HepG2 (cell line): ENCODE results near the gene EMC9. TPM values are rescaled to one million over a fixed set of nuclear protein-coding genes. Genes with fewer than 3 reads are reported as not detected.

Experiments
- AGO1 ChIP-seq: fragments of 200-400 bp; formaldehyde crosslinking; IDR thresholded peaks from 2 replicates; pipeline ENCODE4 v1.6.1; 2017; ENCODE audit warnings: mild to moderate bottlenecking, low read depth, low read length, moderate library complexity; ENCODE audit not compliant: poor library complexity, severe bottlenecking
- BORCS8-MEF2B ChIP-seq: sonication (generic); formaldehyde crosslinking; IDR thresholded peaks from 2 replicates; pipeline ENCODE4 v1.8.0; 2022; ENCODE audit warnings: mild to moderate bottlenecking, missing genetic modification reagents
- CERS6 ChIP-seq: sonication (generic); formaldehyde crosslinking; IDR thresholded peaks from 2 replicates; pipeline ENCODE4 v1.5.0; 2020; ENCODE audit warnings: missing genetic modification reagents
- EEA1 ChIP-seq: sonication (generic); formaldehyde crosslinking; IDR thresholded peaks from 2 replicates; pipeline ENCODE4 v1.5.1; 2020; ENCODE audit warnings: mild to moderate bottlenecking, missing genetic modification reagents, borderline replicate concordance
- ETV6 ChIP-seq: sonication (generic); formaldehyde crosslinking; conservative IDR thresholded peaks from 2 replicates; pipeline ENCODE4 v1.4.0; 2020; ENCODE audit warnings: missing genetic modification reagents
- GMEB2 ChIP-seq: IDR thresholded peaks from 2 replicates; pipeline ENCODE4 v1.6.1; 2016; ENCODE audit warnings: missing biosample characterization, missing genetic modification reagents, low read depth
- KDM1A ChIP-seq: IDR thresholded peaks from 2 replicates; pipeline ENCODE4 v1.6.1; 2016; ENCODE audit warnings: missing compliant biosample characterization
- KDM6A ChIP-seq: IDR thresholded peaks from 2 replicates; pipeline ENCODE4 v1.6.1; 2016; ENCODE audit warnings: low read depth
- MXD1 ChIP-seq: sonication (generic); formaldehyde crosslinking; IDR thresholded peaks from 2 replicates; pipeline ENCODE4 v1.4.0; 2020; ENCODE audit warnings: mild to moderate bottlenecking, missing genetic modification reagents
- NFE2L1 ChIP-seq: sonication (generic); formaldehyde crosslinking; IDR thresholded peaks from 2 replicates; pipeline ENCODE4 v1.4.0; 2020; ENCODE audit warnings: missing genetic modification reagents, mild to moderate bottlenecking, borderline replicate concordance
- PBX3 ChIP-seq: sonication (generic); formaldehyde crosslinking; IDR thresholded peaks from 2 replicates; pipeline ENCODE4 v1.8.1; 2023; ENCODE audit warnings: missing genetic modification reagents, inconsistent platforms, borderline replicate concordance
- RXRA ChIP-seq: sonication (generic); formaldehyde crosslinking; IDR thresholded peaks from 2 replicates; pipeline ENCODE4 v1.5.1; 2020; ENCODE audit warnings: missing genetic modification reagents
- YEATS2 ChIP-seq: sonication (generic); formaldehyde crosslinking; IDR thresholded peaks from 2 replicates; pipeline ENCODE4 v1.4.0; 2020; ENCODE audit warnings: missing genetic modification reagents, borderline replicate concordance
- ZC3H4 ChIP-seq: sonication (generic); formaldehyde crosslinking; IDR thresholded peaks from 2 replicates; pipeline ENCODE4 v1.4.0; 2020; ENCODE audit warnings: missing genetic modification reagents, borderline replicate concordance
- ZNF101 ChIP-seq: sonication (generic); formaldehyde crosslinking; IDR thresholded peaks from 2 replicates; pipeline ENCODE4 v1.4.0; 2020; ENCODE audit warnings: mild to moderate bottlenecking, low read depth, missing genetic modification reagents, borderline replicate concordance
- ZNF20 ChIP-seq: sonication (generic); formaldehyde crosslinking; IDR thresholded peaks from 2 replicates; pipeline ENCODE4 v1.4.0; 2020; ENCODE audit warnings: mild to moderate bottlenecking, moderate library complexity, missing genetic modification reagents
- ZNF350 ChIP-seq: sonication (generic); formaldehyde crosslinking; IDR thresholded peaks from 2 replicates; pipeline ENCODE4 v1.4.0; 2020; ENCODE audit warnings: mild to moderate bottlenecking, low read depth, missing genetic modification reagents, borderline replicate concordance
- ZNF567 ChIP-seq: sonication (generic); formaldehyde crosslinking; IDR thresholded peaks from 2 replicates; pipeline ENCODE4 v1.8.1; 2023; ENCODE audit warnings: mild to moderate bottlenecking, missing genetic modification reagents, borderline replicate concordance
- ZNF7 ChIP-seq: IDR thresholded peaks from 2 replicates; pipeline ENCODE4 v1.6.1; 2016; ENCODE audit warnings: missing biosample characterization, missing genetic modification reagents
- ZNF775 ChIP-seq: sonication (generic); formaldehyde crosslinking; IDR thresholded peaks from 2 replicates; pipeline ENCODE4 v1.4.0; 2020; ENCODE audit warnings: missing genetic modification reagents, mild to moderate bottlenecking, moderate library complexity, borderline replicate concordance
- ZNF788 ChIP-seq: sonication (generic); formaldehyde crosslinking; IDR thresholded peaks from 2 replicates; pipeline ENCODE4 v1.5.0; 2020; ENCODE audit warnings: mild to moderate bottlenecking, missing genetic modification reagents, borderline replicate concordance
- ZNF839 ChIP-seq: sonication (generic); formaldehyde crosslinking; IDR thresholded peaks from 2 replicates; pipeline ENCODE4 v1.4.0; 2020; ENCODE audit warnings: missing genetic modification reagents, mild to moderate bottlenecking, borderline replicate concordance
- polyA plus RNA-seq, 8 experiments: library from polyadenylated mRNA; depleted of rRNA in 3 of 8; stranded (reverse) in 7 of 8; unstranded in 1 of 8; fragments of >200 nt; fragmentation: Illumina TruSeq in 4 of 8; extraction: Trizol in 4 of 8; gene quantifications; 2 replicates each; pipeline versions ENCODE4 v1.2.1 to v1.2.3, GENCODE V29; 2011 to 2016; ENCODE audit warnings: low read depth in 4 of 8, missing spikeins in 1 of 8, mixed read lengths in 1 of 8; ENCODE audit not compliant: insufficient read depth in 1 of 8
- total RNA-seq, 5 experiments: library from RNA; depleted of rRNA; stranded (reverse); fragments of >200 nt; fragmentation: Illumina TruSeq; extraction: Trizol; gene quantifications; 2 replicates each; pipeline ENCODE4 v1.2.3, GENCODE V29; 2016; ENCODE audit warnings: low read depth in 1 of 5
- TF ChIP-seq, protein P1 (sequence below): sonication (generic); formaldehyde crosslinking; IDR thresholded peaks from 2 replicates; pipeline ENCODE4 v1.4.0; 2020; ENCODE audit warnings: missing genetic modification reagents

The EMC9 gene
- total and polyA plus RNA-seq, 2 of the 13 experiments (the other 11 are each of a cell fraction or from before 2014, with no cell fraction given): 60.5 to 78.7 TPM

DNA sequence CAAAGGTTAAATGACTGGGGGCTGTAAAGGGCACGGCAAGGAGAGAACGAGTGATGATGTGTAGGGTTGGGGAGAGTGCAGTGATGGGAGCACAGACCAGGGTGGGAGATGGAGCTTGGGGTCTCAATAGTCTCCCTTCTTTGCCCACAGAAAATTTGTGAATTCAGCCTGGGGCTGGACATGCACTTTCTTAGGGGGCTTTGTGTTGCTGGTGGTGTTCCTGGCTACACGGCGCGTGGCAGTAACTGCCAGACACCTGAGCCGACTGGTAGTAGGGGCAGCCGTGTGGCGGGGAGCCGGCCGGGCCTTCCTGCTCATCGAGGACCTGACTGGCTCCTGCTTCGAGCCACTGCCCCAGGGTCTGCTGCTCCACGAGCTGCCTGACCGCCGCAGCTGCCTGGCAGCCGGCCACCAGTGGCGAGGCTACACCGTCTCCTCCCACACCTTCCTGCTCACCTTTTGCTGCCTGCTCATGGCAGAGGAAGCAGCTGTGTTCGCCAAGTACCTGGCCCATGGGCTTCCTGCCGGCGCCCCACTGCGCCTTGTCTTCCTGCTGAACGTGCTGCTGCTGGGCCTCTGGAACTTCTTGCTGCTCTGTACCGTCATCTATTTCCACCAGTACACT is 9.2 kb downstream of the EMC9 start (continued):
- TF ChIP-seq PBX3 (CRISPR knock-in tag): no peak
- TF ChIP-seq ZNF350 (CRISPR knock-in tag): peak; percentile 29; the same call in 1 of the 2 replicates
- no peak for TF ChIP-seq ETV6
- 0 out of 2 replicates have a peak, but pooled peaks have one; percentile 17 for TF ChIP-seq RXRA (CRISPR knock-in tag)
- no peak for TF ChIP-seq ZNF7 (CRISPR knock-in tag)
- TF ChIP-seq CERS6 (CRISPR knock-in tag): 0 out of 2 replicates have a peak, but pooled peaks have one; percentile 60
- TF ChIP-seq AGO1: no peak
- no peak for TF ChIP-seq ZC3H4 (CRISPR knock-in tag)
- no peak for TF ChIP-seq KDM6A (CRISPR knock-in tag)
- TF ChIP-seq YEATS2 (CRISPR knock-in tag): no peak
- no peak for TF ChIP-seq ZNF775 (CRISPR knock-in tag)
- TF ChIP-seq GMEB2 (CRISPR knock-in tag): no peak
- TF ChIP-seq BORCS8-MEF2B (CRISPR knock-in tag): 0 out of 2 replicates have a peak, but pooled peaks have one; percentile 1
- TF ChIP-seq ZNF20 (CRISPR knock-in tag): no peak
- peak; percentile 18; the same call in 1 of the 2 replicates for TF ChIP-seq MXD1 (CRISPR knock-in tag)
- TF ChIP-seq ZNF788 (CRISPR knock-in tag): peak; percentile 45; the same call in 1 of the 2 replicates
- no peak for TF ChIP-seq NFE2L1 (CRISPR knock-in tag)
- peak; percentile 61; the same call in 1 of the 2 replicates for TF ChIP-seq ZNF839
- 0 out of 2 replicates have a peak, but pooled peaks have one; percentile 48 for TF ChIP-seq ZNF567 (CRISPR knock-in tag)
- no peak for TF ChIP-seq ZNF101 (CRISPR knock-in tag)
- TF ChIP-seq KDM1A (CRISPR knock-in tag): no peak
- TF ChIP-seq EEA1: 0 out of 2 replicates have a peak, but pooled peaks have one; percentile 26
- TF ChIP-seq, protein P1, sequence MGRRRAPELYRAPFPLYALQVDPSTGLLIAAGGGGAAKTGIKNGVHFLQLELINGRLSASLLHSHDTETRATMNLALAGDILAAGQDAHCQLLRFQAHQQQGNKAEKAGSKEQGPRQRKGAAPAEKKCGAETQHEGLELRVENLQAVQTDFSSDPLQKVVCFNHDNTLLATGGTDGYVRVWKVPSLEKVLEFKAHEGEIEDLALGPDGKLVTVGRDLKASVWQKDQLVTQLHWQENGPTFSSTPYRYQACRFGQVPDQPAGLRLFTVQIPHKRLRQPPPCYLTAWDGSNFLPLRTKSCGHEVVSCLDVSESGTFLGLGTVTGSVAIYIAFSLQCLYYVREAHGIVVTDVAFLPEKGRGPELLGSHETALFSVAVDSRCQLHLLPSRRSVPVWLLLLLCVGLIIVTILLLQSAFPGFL (CRISPR knock-in tag): 0 out of 2 replicates have a peak, but pooled peaks have one; percentile 87
- TF ChIP-seq, all 625 proteins: peak for 43
